Amniotic epithelial cell (primary cell): ENCODE data around the gene TMEM131L.
"Not testable (repeated sequence)": the region's sequence is repeated elsewhere in the genome, so short reads cannot be mapped to it uniquely, and the experiment has no call there.

ENCODE experiments used
- DNase-seq: peaks from one replicate; pipeline ENCODE4 v3.0.0-alpha.2; 2010; ENCODE audit warnings: low read depth

TMEM131L gene

DNA sequence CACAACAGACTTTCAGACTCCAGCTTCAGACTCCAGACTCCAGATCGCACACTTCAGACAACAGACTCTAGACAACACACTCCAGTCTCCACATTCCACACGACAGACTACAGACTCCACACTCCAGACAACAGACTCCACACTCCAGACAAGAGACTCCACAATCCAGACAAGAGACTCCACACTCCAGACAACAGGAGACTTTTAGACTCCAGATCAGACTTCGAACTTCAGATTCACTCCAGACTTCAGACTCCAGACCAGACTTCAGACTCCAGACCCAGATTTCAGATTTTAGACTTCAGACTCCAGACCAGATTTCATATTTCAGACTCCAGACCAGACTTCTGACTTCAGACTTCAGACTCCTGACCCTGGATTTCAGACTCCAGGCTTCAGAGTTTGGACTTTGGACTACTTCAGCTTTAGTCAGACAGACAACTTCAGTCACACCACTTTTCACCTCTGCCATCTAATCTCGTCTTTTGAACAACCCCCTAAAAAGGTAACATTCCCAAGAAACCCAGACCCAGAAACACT is 188.9 kb downstream of the TMEM131L start:
- DNase-seq: peak; percentile 27

DNA sequence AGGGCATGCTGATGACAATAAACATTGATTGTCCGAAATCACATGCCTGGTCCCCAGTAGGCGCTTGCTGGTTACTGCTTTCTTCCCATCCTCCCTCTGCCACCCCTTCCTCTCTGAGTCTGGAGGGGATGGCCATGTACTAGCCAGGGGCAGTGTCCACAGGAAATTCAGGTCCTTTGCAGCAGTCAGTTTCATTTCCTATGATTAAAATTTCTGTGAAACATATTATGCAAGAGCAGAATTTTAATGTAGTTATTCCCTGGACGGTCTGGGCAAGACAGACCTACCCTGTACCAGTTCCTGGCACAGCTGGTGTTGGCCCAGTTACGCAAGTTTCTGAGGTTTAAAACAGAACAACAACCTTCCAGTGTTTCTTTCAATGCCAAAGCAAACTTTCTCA is 189.8 kb downstream of the TMEM131L start:
- DNase-seq: peak; percentile 85

DNA sequence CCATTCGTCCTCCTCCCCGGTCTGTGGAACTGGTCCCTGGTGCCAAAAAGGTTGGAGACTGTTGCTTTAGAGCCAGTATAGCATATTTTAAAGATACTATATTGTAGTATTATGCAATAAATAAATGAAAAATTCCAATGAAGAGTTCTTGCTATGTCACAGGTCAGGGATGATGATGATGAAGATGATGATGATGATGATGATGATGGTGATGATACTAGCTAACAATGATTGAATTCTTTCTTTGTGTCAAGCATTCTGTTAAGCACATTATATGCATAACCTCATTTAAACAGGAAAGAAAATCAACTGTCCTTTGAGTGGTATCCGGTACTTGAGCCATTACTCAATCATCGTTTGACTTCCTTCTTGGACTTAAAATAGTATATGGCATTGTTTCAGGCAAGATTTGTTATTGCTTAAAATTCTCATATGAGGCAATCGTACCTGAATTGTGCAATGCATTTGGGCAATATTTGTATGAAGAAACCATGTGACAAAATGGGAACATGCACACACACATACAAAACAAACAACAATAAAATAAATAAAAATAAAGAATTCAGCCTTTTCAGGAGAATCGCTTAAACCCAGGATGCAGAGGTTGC is 195.2 kb downstream of the TMEM131L start:
- DNase-seq: peak; percentile 46

GRCh38 chr4:153661908-153662307 is 195.7 kb downstream of the TMEM131L start:
- DNase-seq: no peak

DNA sequence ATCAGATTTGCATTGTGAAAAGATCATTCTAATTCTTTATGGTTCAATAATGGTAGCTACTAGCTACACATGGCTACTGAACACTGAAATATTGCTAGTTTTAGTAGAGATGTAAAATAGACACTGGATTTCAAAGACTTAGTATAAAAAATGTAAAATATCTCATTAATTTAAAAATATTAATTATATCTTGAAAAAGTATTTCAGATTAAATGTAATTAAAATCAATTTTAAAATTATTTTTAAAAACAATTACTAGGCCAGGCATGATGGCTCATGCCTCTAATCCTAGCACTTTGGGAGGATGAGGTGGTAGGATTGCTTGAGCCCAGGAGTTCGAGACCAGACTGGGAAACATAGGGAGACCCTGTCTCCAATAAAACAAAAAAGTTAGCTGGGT is 197.5 kb downstream of the TMEM131L start:
- DNase-seq: no peak

DNA sequence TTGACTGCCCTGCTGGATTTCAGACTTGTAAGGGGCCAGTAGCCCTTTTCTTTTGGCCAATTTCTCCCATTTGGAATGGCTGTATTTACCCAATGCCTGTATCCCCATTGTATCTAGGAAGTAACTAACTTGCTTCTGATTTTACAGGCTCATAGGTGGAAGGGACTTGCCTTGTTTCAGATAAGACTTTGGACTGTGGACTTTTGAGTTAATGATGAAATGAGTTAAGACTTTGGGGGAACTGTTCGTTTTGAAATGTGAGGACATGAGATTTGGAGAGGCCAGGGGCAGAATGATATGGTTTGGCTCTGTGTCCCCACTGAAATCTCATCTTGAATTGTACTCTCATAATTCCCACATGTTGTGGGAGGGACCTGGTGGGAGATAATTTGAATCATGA is 200.3 kb downstream of the TMEM131L start:
- DNase-seq: not testable (repeated sequence)

DNA sequence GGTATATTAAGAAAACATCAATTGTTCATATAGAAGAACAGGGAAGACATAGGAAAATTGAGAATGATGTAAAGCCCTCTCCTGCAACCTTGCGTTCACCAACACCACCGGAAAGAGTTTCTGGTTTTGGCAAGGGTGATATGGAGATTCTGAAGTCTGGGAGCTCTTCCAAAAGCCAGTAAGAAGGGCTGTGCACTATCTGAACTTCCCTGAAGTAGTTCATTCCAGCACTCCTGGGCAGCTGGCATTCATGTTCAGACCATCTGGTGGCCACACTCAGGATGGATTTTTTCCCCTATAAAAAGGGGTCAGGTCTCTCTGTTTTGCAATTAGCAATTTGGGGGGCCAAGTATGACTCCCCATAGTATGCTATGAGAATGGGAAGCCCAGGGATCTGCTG is 202.5 kb downstream of the TMEM131L start:
- DNase-seq: no peak

GRCh38 chr4:153669838-153670237 is 203.7 kb downstream of the TMEM131L start:
- no peak for DNase-seq

DNA sequence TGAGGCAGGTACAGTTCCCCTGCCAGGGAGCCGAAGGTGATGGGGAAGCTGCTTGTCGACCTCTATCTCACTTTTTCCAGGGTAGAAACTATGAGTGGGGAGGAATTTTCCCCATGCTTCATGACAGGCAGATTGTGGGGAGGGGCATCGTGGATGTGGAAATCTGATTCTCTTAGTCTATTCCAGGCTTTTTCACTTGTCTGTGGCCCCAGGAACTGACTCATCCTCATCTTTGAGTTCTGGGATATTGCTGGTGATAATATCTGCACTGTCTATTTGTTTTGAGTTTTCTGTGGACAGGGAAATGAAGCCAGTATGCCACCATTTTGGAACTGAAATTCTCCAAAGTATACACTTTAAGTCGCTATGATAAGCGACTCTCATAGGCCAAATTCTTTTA is 210.3 kb downstream of the TMEM131L start:
- DNase-seq: peak; percentile 31

DNA sequence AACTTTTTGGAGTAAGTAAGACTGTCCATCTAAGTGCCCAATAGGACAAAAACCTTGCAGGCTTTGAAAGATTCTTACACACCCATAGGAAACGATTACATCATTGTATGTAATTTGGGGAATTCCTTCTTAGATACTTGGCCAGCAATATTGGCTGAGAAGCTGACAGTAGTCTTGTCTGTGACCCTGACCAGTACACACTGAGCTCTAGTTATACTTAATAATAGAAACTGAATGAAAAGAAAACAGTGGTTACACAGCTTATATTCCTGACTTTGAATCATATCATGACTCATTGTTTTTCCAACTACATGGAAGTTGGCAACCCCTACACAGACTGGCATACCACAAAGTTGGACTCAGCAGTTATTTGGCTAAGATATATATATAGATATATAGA is 210.8 kb downstream of the TMEM131L start:
- DNase-seq: peak; percentile 70

DNA sequence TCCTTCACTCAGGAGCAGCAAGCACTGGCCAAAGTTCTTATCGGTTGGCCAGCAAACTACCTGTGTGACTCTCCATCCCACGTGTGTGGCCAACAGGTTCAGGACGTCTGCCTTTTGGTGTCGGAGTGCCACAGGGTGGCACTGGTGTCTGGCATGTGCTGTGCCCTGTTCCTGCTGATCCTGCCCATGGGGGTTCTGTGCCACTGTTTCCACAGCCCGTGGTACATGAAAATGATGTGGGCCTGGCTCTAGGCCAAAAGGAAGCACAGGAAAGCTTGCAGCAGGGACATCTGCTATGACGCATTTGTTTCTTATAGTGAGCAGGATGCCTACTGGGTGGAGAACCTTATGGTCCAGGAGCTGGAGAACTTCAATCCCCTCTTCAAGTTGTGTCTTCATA is 213.3 kb downstream of the TMEM131L start:
- no peak for DNase-seq

GRCh38 chr4:153683763-153684181 is 217.6 kb downstream of the TMEM131L start:
- no peak for DNase-seq

GRCh38 chr4:153684182-153684970 is 218.2 kb downstream of the TMEM131L start, which contains the start of gene TLR2:
Gene TLR2 (plus strand): TSS chr4:153684280. CDS start chr4:153702908, 18,628 bp downstream.
- DNase-seq: peak; percentile 10

DNA sequence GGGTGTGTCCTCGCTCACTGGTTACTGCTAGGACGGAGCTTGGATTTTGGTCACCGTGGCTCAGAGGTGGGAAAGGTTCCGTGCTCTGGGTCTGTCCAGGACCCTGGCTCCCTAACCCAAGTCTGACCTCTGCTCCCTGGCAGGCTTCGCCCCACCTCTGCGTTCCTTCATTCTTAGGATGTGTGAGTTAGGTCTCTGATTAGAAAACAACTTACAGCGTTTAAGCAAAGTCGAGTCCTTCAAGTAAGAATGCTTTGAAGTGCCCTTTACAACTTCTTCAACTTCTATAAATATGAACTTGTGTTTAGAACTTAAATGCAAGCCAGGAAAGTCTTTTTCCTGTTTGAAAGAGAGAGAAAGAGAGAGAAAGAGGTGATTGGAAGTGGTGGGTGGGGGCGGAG is 218.8 kb downstream of the TMEM131L start:
- no peak for DNase-seq
